Stimulated activated CD4-positive, alpha-beta T cell treated with anti-CD3 and anti-CD28 coated beads, Interleukin-12 subunit alpha, Interleukin-12 subunit beta, amount 100 ng/mL, for 4 hours (primary cell): ENCODE results near the gene ADCY3.
"Not testable (repeated sequence)": the region's sequence is repeated elsewhere in the genome, so short reads cannot be mapped to it uniquely, and the experiment has no call there.

ENCODE experiments used
- DNase-seq: peaks from one replicate; pipeline ENCODE4 v3.0.0-alpha.2; 2020

Gene ADCY3

DNA sequence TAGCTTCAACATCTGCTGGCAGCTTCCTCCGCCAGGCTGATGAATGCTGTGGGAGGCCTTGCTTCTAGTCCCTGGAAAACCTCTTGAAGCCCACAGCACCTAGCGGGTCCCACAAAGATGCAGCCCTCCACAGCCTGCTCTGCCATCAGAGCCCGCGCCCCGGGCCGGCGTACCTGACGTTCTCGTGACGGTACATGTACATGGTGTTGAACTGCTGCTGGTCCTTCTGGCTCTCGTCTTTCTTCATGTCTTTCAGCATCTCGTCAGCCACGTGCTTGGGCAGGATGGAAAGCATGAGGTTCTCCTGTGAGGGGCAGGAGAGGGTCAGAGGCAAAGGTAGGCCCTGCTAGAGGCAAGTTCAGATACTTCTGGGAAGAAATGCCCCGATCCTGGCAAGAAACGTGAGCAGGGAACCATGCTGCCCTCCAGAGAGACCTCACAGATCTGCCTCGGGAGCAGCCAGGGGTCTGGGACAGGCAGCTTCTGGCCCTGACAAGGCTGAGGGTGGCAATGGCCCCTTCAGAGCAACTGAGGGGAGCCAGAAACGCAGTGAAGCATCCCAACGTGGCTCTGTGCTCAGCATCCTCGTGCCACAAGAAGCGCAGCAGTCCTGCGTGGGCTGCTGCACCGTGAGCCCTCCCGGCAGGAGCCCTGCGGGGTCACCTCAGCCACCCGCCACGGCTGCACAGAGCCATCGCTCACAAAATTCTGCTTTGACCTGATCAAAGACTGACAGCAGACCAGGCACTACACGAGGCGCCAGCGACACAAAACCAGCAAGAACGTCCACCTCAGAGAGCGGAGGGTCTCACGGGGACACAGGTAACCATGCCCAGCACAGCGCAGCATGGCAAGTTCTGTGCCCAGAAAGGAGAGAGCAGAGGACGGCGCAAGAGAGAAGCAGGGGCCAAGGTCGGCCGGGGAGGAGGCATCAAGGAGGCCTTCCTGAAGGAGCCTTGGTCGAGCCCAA is 77.7 kb downstream of the ADCY3 start:
- DNase-seq, result no peak

DNA sequence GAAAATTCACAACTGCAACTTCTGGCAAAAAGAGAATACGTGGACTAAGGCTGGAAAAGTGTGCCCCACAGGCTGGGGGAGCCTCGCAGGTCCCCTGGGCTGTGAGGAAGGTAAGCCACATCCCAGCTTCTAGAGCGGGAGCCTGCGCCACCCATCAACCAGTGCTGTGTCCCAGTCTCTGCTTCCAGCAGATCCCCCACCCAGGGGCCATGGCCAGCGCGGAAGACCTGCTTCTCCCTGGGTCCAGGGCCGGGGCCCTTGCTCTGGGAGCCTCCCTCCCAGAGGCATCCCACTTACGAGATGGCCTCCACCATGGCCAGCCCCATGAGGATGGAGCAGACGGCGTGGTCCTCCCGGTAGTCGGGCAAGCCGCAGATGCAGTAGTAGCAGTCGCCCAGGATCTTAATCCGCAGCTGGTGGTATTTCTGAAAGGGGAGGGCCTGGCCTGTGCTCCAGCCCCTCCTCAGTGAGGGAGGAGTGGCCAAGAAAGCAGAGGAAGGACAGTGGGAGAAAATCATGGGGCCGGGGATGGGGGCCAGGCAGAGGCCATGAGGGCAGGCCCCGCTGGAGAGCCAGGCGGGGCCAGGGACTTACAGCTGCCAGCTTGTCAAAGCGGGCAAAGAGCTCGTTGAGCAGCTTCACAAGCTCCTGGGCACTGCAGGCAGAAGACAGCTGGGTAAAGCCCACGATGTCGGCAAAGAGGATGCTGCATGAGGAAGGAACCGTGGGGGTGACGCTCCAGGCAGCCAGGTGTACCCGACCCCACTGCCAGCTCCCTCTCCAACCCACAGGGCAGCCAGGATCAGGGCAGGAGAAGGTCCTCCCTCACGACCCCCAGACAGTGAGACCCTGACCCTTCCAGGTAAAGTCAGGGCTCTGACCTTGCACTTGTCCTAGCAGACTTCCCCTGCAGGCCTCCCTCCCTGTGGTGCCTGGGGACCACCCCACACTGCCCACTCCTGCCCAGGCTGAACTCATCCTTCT is 78.8 kb downstream of the ADCY3 start:
- DNase-seq, result no peak

DNA sequence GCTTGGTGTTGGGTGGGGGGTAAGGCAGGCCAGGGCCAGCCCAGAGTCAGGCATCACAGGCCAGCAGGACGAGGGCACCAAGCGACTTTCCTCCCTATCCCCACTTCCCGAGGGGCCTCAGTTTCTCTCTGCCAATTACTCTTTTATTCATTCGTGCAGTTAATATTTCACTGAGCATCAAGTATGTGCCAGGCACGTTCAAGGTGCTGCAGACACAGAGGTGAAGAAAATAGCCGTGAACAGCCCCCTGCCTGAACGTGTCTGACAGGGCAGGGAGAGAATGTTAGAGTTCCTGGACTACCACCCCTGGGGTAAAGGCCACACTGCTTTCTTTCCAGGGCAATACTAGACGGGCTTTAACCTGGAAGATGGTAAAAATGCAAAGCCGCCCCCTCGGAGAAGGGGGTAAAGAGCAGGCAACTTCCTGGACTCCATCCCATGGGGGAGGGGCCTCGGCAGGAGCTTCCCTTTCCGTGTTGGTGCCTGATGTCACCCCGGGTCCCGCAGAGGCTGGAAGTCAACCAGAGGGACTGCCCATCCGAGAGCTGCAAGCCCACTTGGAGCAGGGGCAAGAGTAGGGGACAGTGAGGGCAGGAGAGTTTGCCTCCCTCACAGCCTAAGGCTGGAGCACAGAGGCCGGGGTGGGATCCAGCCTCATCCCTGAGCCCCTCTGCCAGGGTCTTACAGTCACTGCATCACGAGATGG is 79.7 kb downstream of the ADCY3 start:
- DNase-seq, result no peak

DNA sequence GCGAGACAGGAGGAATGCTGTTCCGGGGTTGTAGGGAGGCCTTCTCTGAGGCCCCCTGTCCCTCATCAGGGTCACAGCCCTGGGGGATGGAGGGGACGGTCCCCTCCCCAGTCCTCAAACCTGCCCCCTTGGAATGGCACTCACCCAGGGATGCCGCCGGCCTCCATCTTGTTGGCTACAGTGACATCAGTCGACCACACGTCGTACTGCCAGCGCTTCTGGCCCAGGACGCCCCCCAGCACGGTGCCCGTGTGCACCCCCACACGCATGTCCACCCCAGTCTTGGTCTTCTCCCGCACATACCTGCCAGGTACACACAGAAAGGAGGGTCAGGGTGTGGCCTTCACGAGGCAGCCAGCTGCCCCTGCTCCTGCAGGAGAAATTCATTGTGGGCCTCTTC is 80.3 kb downstream of the ADCY3 start:
- no peak for DNase-seq

DNA sequence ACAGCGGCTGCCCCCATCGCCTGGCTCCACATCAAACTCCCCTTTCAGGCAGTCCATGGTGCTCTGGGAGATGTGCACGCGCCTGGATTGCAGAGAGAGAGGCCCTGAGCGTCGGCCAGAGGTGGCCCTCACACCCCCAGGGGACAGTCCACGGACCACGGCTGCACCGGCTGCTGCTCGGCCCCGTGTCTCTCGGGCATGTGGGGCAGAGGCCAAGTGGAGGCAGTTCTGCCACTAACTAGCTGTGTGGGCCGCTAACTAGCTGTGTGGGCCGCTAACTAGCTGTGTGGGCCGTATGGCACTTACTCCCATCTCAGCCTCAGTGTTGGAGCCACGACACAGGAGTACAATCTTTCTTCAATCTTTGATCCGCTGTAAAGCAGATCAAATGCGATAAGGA is 81.5 kb downstream of the ADCY3 start:
- no peak for DNase-seq

DNA sequence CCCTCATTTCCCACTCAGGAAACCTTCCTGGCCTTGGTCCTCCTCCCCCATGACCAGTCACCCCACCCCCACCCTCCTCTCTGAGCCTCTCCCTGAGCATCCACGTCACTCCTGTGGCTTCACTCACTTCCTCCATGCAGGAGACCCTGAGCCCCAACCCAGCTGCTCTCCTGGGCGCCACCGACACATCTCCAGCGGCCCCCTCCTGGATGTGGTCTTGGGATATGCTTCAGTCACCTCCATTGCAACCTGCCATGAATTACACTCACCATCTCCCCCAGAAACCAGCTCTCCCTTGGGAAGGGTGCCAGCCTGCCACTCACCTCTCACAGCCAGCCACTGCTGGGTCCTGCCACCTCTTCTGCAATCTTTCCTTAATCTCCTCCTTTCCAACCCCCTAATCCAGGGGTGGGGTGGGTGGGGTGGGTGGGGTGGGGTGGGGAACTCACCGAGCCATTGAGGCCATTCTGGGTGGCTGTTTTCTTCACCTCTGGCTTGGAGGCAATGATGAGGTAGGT is 82.0 kb downstream of the ADCY3 start:
- no peak for DNase-seq

DNA sequence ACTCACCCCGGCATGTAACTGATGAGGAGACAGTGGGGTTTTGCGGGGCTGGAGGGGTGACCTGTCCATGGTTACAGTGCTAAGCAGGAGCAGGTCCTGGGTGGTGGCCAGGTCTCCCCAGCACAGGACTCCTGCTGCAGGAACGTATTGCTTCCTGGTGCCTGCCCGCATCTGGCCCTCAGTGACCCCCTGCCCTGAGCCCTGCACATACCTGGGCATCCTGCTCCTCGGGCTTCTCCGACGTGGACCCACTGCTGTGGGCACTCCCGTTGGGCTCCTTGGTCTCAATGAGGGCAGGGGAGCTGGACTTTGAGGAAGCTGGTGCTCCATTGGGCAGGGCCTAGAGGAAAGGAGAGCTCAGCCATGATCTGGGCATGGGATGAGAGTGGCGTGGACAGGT is 83.3 kb downstream of the ADCY3 start:
- no peak for DNase-seq

DNA sequence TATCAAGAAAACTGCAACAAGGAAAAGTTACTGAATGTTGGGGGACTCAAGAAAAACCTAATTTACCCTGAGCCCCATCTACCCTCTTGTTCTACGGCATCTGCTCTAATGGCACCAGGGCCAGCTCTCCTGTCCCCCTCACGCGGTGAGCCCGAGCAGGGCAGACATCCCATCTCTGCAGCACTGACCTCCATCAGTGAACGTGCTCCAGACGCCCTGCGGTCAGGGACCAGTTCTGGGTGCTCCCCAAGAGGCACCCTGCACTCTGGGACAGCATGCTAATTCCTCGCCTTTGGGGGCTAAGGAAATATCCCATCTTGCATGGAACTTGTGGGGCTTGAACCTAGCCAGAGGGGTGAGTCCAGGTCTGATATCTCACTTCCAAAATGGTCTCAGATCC is 83.8 kb downstream of the ADCY3 start:
- DNase-seq, result no peak

DNA sequence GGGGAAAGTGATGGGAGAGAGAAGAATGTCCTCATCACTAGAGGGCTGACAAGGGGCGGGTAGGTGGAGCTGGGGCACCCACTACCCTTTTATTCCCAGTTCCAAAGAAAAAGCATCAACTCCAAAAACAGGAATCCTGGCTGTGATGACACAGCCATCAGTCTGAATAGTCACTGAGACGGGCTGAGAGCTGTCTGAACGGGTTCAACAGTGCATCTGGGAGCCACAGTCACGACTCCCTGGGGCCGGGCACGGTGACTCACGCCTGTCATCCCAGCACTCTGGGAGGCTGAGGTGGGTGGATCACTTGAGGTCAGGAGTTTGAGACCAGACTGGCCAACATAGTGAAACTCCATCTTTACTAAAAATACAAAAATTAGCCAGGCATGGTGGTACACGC is 84.6 kb downstream of the ADCY3 start:
- DNase-seq, result not testable (repeated sequence)

DNA sequence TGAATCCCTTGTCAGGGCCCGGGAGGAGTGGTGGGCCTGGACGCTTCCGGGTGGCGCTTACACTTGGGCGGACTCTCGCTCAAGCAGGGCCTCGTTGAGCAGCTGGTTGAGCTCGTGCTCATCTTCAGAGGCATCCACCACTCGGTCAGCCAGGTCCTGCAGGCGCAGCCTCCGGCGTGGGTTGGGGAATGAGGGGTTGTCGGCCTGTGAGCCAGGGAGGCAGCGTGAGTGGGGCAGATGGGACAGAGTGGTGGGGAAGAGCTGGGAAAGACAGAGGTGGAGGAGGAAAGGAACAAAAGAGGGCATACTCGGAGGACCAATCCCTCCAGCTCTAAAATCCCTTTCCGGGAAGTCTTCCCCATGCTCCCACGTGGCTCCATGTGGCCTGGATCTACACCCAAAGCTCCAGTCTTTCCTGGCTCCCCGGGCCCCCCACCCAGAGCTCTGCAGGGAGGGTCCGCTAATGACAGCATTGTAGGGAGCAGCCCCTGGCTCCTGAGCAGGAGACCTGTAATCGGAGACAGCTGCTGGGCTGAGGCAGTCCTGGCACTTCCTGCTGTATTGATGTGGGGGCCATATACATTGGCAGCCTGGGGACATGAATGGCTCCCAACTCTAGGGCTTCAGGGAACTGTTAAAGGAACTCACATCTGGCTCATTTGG is 85.2 kb downstream of the ADCY3 start:
- no peak for DNase-seq

DNA sequence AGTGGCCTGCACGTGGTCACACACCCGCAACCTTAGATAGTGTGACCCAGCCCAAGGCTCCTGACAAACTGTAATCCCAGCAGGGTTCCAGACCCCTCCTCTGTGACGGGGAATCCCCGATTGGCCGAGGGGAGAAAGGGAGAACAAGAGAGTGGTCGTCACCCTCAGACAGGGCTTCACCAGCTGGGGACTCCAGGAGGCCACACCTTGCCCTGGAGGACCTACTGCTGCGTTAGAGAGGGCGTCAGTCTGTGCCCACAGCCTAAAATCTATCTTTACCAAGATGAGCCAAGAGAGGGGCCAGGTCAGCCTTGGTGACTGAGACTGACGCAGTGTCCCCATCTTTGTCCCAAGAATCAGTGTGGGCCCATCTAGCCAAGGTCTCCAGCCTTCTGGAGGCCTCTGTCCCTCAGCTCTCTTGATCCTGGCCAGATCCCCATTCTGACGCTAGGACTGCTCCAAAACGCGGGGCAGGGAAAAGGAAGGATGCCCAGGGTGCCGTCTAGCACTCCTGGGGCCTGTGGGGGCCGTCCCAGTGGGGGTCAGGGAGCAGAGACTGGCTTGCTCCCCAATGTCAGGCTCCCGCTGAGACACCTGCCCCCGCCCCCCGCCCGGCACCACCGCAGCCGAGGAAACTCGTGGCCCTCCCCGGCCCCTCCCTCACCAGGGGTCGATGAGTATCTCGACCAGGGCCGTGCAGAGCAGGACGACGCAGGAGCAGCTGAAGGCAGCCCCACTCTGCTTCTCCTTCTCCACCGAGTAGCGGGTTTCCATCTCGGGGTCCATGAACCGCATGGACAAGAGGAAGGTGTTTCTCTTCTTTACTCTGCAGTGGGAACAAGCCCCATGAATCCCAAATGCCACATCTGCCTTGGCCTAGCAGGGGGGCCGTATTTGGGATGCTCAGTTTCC is 86.0 kb downstream of the ADCY3 start:
- DNase-seq, result no peak

DNA sequence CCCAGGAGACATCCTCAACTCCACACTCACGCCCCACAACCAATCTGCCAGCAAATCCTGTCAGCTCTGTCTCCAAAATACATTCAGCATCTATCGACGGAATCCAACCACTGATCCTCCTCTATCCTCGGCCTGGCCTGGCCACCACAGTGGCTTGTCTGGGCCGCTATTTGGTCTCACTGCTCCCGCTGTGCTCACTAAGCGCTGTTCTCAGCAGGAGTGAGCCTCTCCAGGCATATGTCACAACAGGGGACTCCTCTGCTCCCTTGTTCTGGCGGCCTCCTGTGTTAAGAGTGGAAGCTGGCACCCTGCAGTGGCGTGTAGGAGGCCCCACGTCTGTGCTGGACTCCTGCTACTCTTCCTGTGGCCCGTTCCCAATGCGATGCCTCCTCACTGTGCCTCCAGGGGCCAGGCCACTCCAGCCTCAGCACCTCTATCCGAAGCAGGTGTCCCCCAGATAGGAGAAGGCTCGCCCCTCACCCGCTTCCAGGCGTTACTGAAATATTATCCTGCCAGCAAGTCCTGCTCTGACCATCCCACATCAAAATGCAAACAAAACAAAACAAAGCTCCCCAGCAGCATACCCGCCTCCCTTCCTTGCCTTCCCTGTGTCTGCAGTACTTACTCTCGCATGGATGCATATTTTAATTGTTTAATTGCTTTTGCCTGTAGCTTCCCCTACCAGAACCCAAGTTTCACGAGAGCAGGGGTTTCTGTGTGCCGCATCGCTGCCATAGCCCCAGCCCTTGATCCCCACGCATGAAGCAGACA is 86.9 kb downstream of the ADCY3 start:
- no peak for DNase-seq

DNA sequence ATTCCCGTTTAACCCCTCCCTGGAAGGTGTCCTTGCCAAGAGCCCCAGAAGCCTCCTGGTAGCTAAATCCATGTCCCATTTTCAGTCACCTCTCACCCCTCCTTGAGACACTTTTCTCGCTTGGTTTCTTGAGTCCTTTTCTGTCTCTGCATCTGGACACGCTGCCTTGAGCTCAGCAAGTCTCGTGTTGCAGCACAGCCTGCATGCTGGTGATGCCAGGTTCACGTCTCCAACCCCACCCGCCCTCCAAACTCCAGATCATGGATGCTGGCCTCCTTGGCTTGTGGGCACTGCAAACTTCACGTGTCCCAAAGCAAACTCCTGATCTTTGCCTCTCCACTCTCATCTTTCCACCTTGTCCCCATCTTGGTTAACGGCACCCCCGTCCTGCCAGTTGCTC is 87.5 kb downstream of the ADCY3 start:
- no peak for DNase-seq

DNA sequence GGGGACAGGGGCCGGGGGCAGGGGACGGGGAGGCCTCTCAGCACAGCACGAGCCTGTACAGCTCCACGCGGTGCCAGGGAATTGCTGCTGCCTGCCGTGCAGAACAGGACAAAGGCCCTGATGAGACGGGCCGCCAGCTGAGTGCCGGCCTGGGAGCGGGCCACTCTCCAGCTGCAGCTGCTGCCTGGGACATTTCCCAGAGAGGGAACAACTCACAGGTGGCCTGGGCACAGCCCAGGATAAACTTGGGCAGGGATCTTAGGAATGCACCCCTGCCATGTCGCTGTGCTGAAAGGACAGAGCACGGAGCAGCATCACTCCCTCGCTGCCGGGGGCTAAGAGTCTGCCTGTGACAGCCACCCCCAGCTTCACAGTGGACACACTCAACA is 88.0 kb downstream of the ADCY3 start:
- DNase-seq, result no peak

DNA sequence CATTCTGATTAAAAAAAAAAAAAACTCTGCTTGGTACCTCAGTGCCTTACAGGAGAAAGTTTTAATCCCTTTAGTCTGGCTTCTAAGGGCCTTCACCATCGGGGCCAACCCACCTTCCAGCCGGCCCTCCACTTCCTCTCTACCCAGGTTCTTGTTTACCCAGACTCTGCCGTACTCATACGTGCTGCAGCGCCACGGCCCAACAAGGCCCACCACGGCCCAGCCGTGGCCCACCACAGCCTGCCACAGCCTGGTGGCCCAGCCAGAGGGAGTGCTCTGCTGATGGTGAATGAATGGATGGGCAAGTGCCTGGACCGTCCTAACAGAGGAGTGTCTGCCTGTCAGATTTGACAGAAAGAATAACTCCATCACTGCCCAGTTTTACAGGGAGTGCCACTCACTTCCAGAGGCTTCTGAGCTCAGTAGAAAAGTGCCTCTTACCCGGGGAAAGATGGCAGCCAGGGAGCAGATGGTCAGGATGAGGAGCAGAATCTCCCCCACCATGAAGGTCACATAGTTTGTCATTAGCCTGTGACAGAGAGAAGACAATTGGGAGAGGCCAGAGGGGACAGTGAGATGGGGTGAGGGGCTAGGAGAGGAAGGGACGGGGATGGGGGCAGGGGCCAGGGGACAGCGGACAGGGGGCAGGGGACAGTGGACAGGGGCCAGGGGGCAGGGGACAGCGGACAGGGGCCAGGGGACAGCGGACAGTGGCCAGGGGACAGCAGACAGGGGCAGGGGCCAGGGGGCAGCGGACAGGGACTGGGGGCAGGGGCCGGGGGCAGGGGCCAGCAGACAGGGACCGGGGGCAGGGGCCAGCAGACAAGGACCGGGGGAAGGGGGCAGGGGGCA is 88.6 kb downstream of the ADCY3 start:
- DNase-seq, result no peak

DNA sequence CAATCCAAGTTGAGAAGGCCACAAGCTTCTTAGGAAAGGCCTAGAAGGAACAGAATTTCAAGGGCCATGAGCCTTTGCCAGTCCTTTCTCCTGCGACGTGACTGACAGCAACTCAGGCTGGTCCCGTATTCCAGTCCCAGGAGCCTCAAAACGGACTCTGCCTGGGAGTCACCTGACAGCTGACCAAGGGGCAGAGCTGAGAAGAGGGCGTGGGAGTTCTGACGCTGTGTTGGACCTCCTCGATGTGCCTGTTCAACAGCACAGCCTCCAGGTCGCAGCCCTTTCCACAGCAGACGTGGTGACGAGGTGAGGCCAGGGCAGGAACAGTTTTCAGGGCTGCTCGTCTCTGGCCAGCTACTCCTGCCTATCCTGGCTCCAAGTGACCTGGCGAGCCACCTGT is 89.3 kb downstream of the ADCY3 start:
- no peak for DNase-seq

DNA sequence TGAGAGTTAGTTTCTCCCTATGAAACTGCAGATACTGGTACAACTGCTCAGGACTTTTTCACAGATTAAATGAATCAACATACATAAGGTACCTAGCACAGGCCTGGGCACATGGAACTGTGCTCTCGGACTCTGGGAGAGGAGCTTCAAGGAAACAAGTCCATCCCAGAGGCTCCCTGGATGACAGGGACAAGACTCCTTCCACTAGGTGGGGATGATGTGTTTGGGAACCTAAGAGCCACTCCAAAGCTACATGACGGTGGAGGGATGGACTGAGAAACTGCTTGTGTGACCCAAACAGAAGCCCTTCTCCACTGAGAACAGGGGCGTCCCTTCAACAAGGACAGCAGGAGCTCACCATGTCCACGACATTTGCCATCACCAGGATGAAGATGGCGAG is 89.7 kb downstream of the ADCY3 start:
- no peak for DNase-seq

DNA sequence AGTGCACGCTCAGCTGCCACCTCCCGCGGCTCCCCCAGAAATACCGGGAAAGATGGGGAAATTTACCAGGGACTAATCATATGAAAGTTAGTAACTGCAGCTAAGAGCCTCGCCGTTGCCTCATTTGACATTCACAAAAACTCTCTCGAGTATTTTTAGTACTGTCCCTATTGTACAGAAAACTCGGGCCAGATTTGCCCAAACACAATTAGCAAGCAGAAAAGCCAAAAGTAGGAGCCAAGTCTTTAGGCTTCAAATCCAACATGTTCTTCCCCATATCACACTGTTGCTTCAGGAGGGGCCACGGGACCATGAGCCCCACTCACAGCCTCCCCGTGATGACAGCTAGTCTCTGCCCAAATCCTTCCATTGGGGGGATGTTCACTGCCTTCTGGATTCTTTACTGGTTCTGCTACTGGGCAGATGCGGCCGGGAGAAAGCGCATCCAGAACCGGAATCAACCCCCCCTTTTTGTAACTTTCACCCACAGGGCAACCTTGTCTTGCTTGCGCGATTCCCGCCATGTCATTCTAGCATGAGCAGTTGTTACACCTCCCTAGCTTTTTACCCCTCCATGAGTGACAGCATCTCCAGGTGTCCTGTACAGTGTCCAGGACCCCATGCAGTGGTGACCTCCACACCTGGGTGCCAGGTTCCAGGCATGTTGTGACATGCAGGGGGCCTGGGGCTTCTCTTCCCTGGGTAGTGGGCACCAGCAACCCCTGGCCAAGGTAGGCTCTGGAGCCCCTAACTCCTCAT is 91.6 kb downstream of the ADCY3 start:
- no peak for DNase-seq
